Tibial nerve (tissue), 3 donors: ENCODE measurements around the gene FSTL4.

ENCODE experiments used
- POLR2A ChIP-seq, 2 donors: fragments of 450-650 bp; IDR thresholded peaks; one replicate each; pipeline ENCODE4 v1.6.1; 2017; ENCODE audit warnings: antibody characterized with exemption in 2 of 2, mild to moderate bottlenecking in 2 of 2, moderate library complexity in 2 of 2
- TF ChIP-seq, protein P1 (sequence below), 5 experiments: fragments of 200-600 bp in 3 of 5; fragments of 450-650 bp in 2 of 5; sonication (generic) in 3 of 5; IDR thresholded peaks; one replicate each; pipeline ENCODE4 v1.5.1; 2016 to 2019; ENCODE audit warnings: antibody characterized with exemption in 5 of 5, mild to moderate bottlenecking in 3 of 5, moderate library complexity in 2 of 5

DNA sequence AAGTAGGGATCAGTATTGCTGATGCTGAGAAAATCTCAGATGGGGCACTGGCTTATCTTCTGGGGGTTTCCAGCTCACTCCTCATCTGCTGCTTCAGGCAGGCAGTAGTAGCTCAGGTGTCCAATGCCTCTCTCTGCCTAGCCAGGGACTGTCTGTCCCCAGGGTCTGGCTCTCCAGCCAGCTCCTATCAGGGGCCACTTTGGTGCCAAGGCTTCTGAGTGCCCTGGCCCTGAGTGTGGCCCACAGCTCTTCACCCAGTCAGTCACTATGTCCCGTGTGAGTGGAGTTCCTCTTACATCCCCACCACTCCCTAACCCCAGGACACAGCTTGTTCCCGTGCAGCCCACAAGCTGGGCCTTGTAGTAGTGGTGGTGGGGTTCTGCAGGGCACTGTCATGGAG is 309.0 kb downstream of the FSTL4 start:
- TF ChIP-seq POLR2A (IDR thresholded peaks at IDR 0.05) = no peak
- TF ChIP-seq, protein P1, sequence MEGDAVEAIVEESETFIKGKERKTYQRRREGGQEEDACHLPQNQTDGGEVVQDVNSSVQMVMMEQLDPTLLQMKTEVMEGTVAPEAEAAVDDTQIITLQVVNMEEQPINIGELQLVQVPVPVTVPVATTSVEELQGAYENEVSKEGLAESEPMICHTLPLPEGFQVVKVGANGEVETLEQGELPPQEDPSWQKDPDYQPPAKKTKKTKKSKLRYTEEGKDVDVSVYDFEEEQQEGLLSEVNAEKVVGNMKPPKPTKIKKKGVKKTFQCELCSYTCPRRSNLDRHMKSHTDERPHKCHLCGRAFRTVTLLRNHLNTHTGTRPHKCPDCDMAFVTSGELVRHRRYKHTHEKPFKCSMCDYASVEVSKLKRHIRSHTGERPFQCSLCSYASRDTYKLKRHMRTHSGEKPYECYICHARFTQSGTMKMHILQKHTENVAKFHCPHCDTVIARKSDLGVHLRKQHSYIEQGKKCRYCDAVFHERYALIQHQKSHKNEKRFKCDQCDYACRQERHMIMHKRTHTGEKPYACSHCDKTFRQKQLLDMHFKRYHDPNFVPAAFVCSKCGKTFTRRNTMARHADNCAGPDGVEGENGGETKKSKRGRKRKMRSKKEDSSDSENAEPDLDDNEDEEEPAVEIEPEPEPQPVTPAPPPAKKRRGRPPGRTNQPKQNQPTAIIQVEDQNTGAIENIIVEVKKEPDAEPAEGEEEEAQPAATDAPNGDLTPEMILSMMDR (IDR thresholded peaks at IDR 0.05) = no peak
